ENCODE results near the gene ADCY3.
"Not testable (repeated sequence)": the region's sequence is repeated elsewhere in the genome, so short reads cannot be mapped to it uniquely, and the experiment has no call there.

ADCY3 gene

GRCh38 chr2:24814516-24814915 lies 105.5 kb downstream of the ADCY3 start:
- no peak for DNase-seq (ENCODE audit: low read depth in 2 of 2)

- no peak for DNase-seq (ENCODE audit: low read depth in 2 of 2)
Observed at GRCh38 chr2:24813691-24814137, 106.3 kb downstream of the ADCY3 start.

GRCh38 chr2:24809316-24810007 lies 110.6 kb downstream of the ADCY3 start:
- DNase-seq (ENCODE audit: low read depth in 2 of 2), result no peak

- DNase-seq (ENCODE audit: low read depth in 2 of 2), result no peak
Observed at GRCh38 chr2:24806661-24807036, 113.4 kb downstream of the ADCY3 start.

GRCh38 chr2:24805811-24806660 lies 114.0 kb downstream of the ADCY3 start:
- DNase-seq (ENCODE audit: low read depth in 2 of 2), result not testable (repeated sequence)

- DNase-seq (ENCODE audit: low read depth in 2 of 2), result not testable (repeated sequence)
Observed at GRCh38 chr2:24800487-24800886, 119.5 kb downstream of the ADCY3 start.

GRCh38 chr2:24797644-24798043 lies 122.4 kb downstream of the ADCY3 start:
- DNase-seq (ENCODE audit: low read depth in 2 of 2), result no peak

- DNase-seq (ENCODE audit: low read depth in 2 of 2), result no peak
Observed at GRCh38 chr2:24793761-24794435, 126.1 kb downstream of the ADCY3 start.

- peak; percentile 88 to 90 for DNase-seq (ENCODE audit: low read depth in 2 of 2)
Observed at GRCh38 chr2:24792874-24793760, 126.9 kb downstream of the ADCY3 start, which contains the start of the genes CENPO and PTRHD1. Gene CENPO, plus strand, starts transcription at chr2:24793425. Its CDS starts 495 bp downstream, at chr2:24793920. Gene PTRHD1, minus strand, starts transcription at chr2:24793391. Its CDS starts 14 bp downstream, at chr2:24793377.

- no peak for DNase-seq (ENCODE audit: low read depth in 2 of 2)
Observed at GRCh38 chr2:24792542-24792873, 127.5 kb downstream of the ADCY3 start.

- DNase-seq (ENCODE audit: low read depth in 2 of 2), result no peak
Observed at GRCh38 chr2:24791452-24791851, 128.6 kb downstream of the ADCY3 start.

- no peak for DNase-seq (ENCODE audit: low read depth in 2 of 2)
Observed at GRCh38 chr2:24788816-24789215, 131.2 kb downstream of the ADCY3 start.

GRCh38 chr2:24787532-24787931 lies 132.5 kb downstream of the ADCY3 start:
- DNase-seq (ENCODE audit: low read depth in 2 of 2), result no peak

GRCh38 chr2:24785671-24786321 lies 134.2 kb downstream of the ADCY3 start:
- DNase-seq (ENCODE audit: low read depth in 2 of 2), result no peak

GRCh38 chr2:24783641-24784040 lies 136.4 kb downstream of the ADCY3 start:
- DNase-seq (ENCODE audit: low read depth in 2 of 2), result no peak

- no peak for DNase-seq (ENCODE audit: low read depth in 2 of 2)
Observed at GRCh38 chr2:24779116-24779515, 140.9 kb downstream of the ADCY3 start.

GRCh38 chr2:24774373-24774772 lies 145.7 kb downstream of the ADCY3 start:
- no peak for DNase-seq (ENCODE audit: low read depth in 2 of 2)

- no peak for DNase-seq (ENCODE audit: low read depth in 2 of 2)
Observed at GRCh38 chr2:24771764-24772586, 148.1 kb downstream of the ADCY3 start.

- no peak for DNase-seq (ENCODE audit: low read depth in 2 of 2)
Observed at GRCh38 chr2:24771061-24771460, 149.0 kb downstream of the ADCY3 start.
